ENCODE results near the gene ZNF526.

GRCh38 chr19:42201489-42202289 lies 18.4 kb upstream of the ZNF526 start:
- no peak for TF ChIP-seq TAF1 (IDR thresholded peaks at IDR 0.05; ENCODE audit: low read depth)
- no peak for TF ChIP-seq EP300 (IDR thresholded peaks at IDR 0.05; ENCODE audit: borderline replicate concordance)
- no peak for TF ChIP-seq USF1 (IDR thresholded peaks at IDR 0.05)
- no peak for TF ChIP-seq TEAD4 (IDR thresholded peaks at IDR 0.05)
- TF ChIP-seq YY1 (IDR thresholded peaks at IDR 0.05; ENCODE audit: low read depth), result no peak
- TF ChIP-seq REST (IDR thresholded peaks at IDR 0.05; ENCODE audit: low read depth), result no peak

All from Ishikawa (cell line).